H9 (cell line): ENCODE measurements around the gene TNS2. TPM values are rescaled to one million over a fixed set of nuclear protein-coding genes. Genes with fewer than 3 reads are reported as not detected.

Source experiments
- DNase-seq: peaks from one replicate; pipeline ENCODE4 v3.0.0-alpha.2; 2017
- H2AFZ ChIP-seq: one replicate; pipeline ENCODE4 v1.6.1; 2013; ENCODE audit warnings: mild to moderate bottlenecking, low read length, control low read depth, moderate library complexity
- H2AK5ac ChIP-seq: 2 replicates; pipeline ENCODE4 v1.6.1; 2013; ENCODE audit warnings: low read length, control low read depth, mixed read lengths; ENCODE audit not compliant: insufficient read length
- H2BK120ac ChIP-seq: one replicate; pipeline ENCODE4 v1.6.1; 2013; ENCODE audit warnings: low read depth, mild to moderate bottlenecking, low read length, control low read depth, inconsistent platforms; ENCODE audit not compliant: poor library complexity, severe bottlenecking
- H2BK12ac ChIP-seq: 2 replicates; pipeline ENCODE4 v1.6.1; 2013; ENCODE audit warnings: low read length, control low read depth, mixed read lengths, low read depth; ENCODE audit not compliant: insufficient read length
- H2BK15ac ChIP-seq: 2 replicates; pipeline ENCODE4 v1.6.1; 2013; ENCODE audit warnings: low read depth, low read length, control low read depth
- H2BK20ac ChIP-seq: one replicate; pipeline ENCODE4 v1.6.1; 2013; ENCODE audit warnings: low read depth, mild to moderate bottlenecking, low read length, control low read depth, inconsistent platforms; ENCODE audit not compliant: poor library complexity, severe bottlenecking
- H2BK5ac ChIP-seq: 2 replicates; pipeline ENCODE4 v1.6.1; 2013; ENCODE audit warnings: low read length, control low read depth, mixed read lengths; ENCODE audit not compliant: insufficient read length
- H3K14ac ChIP-seq: 2 replicates; pipeline ENCODE4 v1.6.1; 2013; ENCODE audit warnings: low read length, control low read depth; ENCODE audit not compliant: insufficient read depth
- H3K18ac ChIP-seq: 2 replicates; pipeline ENCODE4 v1.6.1; 2013; ENCODE audit warnings: low read depth, mild to moderate bottlenecking, mixed read lengths, low read length, control low read depth; ENCODE audit not compliant: insufficient read length
- H3K23ac ChIP-seq: 2 replicates; pipeline ENCODE4 v1.6.1; 2013; ENCODE audit warnings: low read length, control low read depth, mixed read lengths, low read depth; ENCODE audit not compliant: insufficient read length
- H3K23me2 ChIP-seq: 2 replicates; pipeline ENCODE4 v1.6.1; 2013; ENCODE audit warnings: low read depth, mild to moderate bottlenecking, mixed read lengths, low read length, control low read depth; ENCODE audit not compliant: insufficient read length, poor library complexity, severe bottlenecking
- H3K27ac ChIP-seq: 2 replicates; pipeline ENCODE4 v1.5.1; 2013; ENCODE audit warnings: low read length, control low read depth, mixed read lengths, low read depth; ENCODE audit not compliant: insufficient read length
- H3K27me3 ChIP-seq: 2 replicates; pipeline ENCODE4 v1.6.1; 2013; ENCODE audit warnings: low read length, control low read depth, inconsistent platforms; ENCODE audit not compliant: insufficient read depth
- H3K4ac ChIP-seq: 2 replicates; pipeline ENCODE4 v1.6.1; 2013; ENCODE audit warnings: low read depth, mild to moderate bottlenecking, control low read depth, inconsistent platforms, low read length, moderate library complexity
- H3K4me1 ChIP-seq: 2 replicates; pipeline ENCODE4 v1.6.1; 2013; ENCODE audit warnings: low read length, control low read depth, inconsistent platforms; ENCODE audit not compliant: insufficient read depth
- H3K4me2 ChIP-seq: 2 replicates; pipeline ENCODE4 v1.6.1; 2013; ENCODE audit warnings: low read length, control low read depth, mixed read lengths; ENCODE audit not compliant: insufficient read length, insufficient read depth
- H3K56ac ChIP-seq: 2 replicates; pipeline ENCODE4 v1.6.1; 2013; ENCODE audit warnings: low read depth, mild to moderate bottlenecking, mixed read lengths, low read length, control low read depth; ENCODE audit not compliant: insufficient read length
- H3K79me1 ChIP-seq: 2 replicates; pipeline ENCODE4 v1.6.1; 2013; ENCODE audit warnings: low read depth, mild to moderate bottlenecking, moderate library complexity, low read length, control low read depth, inconsistent platforms; ENCODE audit not compliant: insufficient read depth, poor library complexity, severe bottlenecking
- H3K79me2 ChIP-seq: 2 replicates; pipeline ENCODE4 v1.6.1; 2013; ENCODE audit warnings: low read length, control low read depth, inconsistent platforms; ENCODE audit not compliant: insufficient read depth
- H3K9ac ChIP-seq: 2 replicates; pipeline ENCODE4 v1.6.1; 2013; ENCODE audit warnings: low read length, control low read depth, mixed read lengths; ENCODE audit not compliant: insufficient read length; ENCODE audit errors: extremely low read depth
- H3K9me3 ChIP-seq: one replicate; pipeline ENCODE4 v1.6.1; 2013; ENCODE audit warnings: low read depth, low read length, inconsistent platforms; ENCODE audit not compliant: control insufficient read depth
- H3T11ph ChIP-seq: one replicate; pipeline ENCODE4 v1.6.1; 2013; ENCODE audit warnings: mild to moderate bottlenecking, low read length, control low read depth, inconsistent platforms
- H4K20me1 ChIP-seq: one replicate; pipeline ENCODE4 v1.6.1; 2013; ENCODE audit not compliant: control insufficient read depth, insufficient read length, insufficient read depth
- H4K5ac ChIP-seq: 2 replicates; pipeline ENCODE4 v1.6.1; 2013; ENCODE audit warnings: low read depth, mild to moderate bottlenecking, mixed read lengths, low read length, control low read depth; ENCODE audit not compliant: insufficient read length
- H4K8ac ChIP-seq: replicated peaks from 2 replicates; pipeline ENCODE4 v1.6.1; 2013; ENCODE audit warnings: low read length, control low read depth, mixed read lengths, low read depth; ENCODE audit not compliant: insufficient read length
- H4K91ac ChIP-seq: 2 replicates; pipeline ENCODE4 v1.6.1; 2013; ENCODE audit warnings: low read depth, mild to moderate bottlenecking, moderate library complexity, mixed read lengths, low read length, control low read depth; ENCODE audit not compliant: insufficient read length
- H3K27ac Mint-ChIP-seq, 3 experiments: 2 replicates in 2 of 3; 3 replicates in 1 of 3; pipeline ENCODE4 v1.8.0; 2020 to 2021; ENCODE audit warnings: mixed read lengths in 3 of 3, mild to moderate bottlenecking in 1 of 3, moderate library complexity in 1 of 3
- H3K27me3 Mint-ChIP-seq: 2 replicates; pipeline ENCODE4 v1.8.0; 2021; ENCODE audit warnings: low read depth, mild to moderate bottlenecking, moderate library complexity, mixed read lengths
- H3K36me3 Mint-ChIP-seq, 3 experiments: 2 replicates in 2 of 3; 3 replicates in 1 of 3; pipeline ENCODE4 v1.8.0; 2020 to 2021; ENCODE audit warnings: low read depth in 3 of 3, mixed read lengths in 3 of 3; ENCODE audit not compliant: insufficient read depth in 1 of 3
- H3K4me1 Mint-ChIP-seq, 2 experiments: 2 replicates each; pipeline ENCODE4 v1.8.0; 2020; ENCODE audit warnings: mixed read lengths in 2 of 2
- H3K4me3 Mint-ChIP-seq, 2 experiments: 2 replicates in 1 of 2; 3 replicates in 1 of 2; pipeline ENCODE4 v1.8.0; 2020 to 2021; ENCODE audit warnings: mild to moderate bottlenecking in 2 of 2, mixed read lengths in 2 of 2, moderate library complexity in 1 of 2
- H3K9me3 Mint-ChIP-seq, 2 experiments: 2 replicates in 1 of 2; 3 replicates in 1 of 2; pipeline ENCODE4 v1.8.0; 2020; ENCODE audit warnings: mild to moderate bottlenecking in 2 of 2, mixed read lengths in 2 of 2, moderate library complexity in 1 of 2
- WGBS: extraction: QIAGEN DNeasy Blood & Tissue Kit; methylation state at CpG from one replicate; pipeline ENCODE4 v1.1.7; 2013; ENCODE audit warnings: missing lambda C conversion rate, low lambda C conversion rate, mixed read lengths; ENCODE audit not compliant: insufficient read length; ENCODE audit errors: extremely low coverage; 5-methylcytosine and 5-hydroxymethylcytosine counted together
- total RNA-seq: library from RNA; stranded (reverse); gene quantifications from 2 replicates; pipeline ENCODE4 v1.2.1, GENCODE V29; 2021
- TF ChIP-seq, protein P1 (sequence below): fragments of 200-600 bp; sonication (generic); conservative IDR thresholded peaks from 3 replicates; pipeline ENCODE4 v1.8.0; 2021; ENCODE audit warnings: antibody characterized with exemption, mild to moderate bottlenecking

TNS2 gene
- total RNA-seq, 1 experiment from 2014 or later = 4.5 TPM

DNA sequence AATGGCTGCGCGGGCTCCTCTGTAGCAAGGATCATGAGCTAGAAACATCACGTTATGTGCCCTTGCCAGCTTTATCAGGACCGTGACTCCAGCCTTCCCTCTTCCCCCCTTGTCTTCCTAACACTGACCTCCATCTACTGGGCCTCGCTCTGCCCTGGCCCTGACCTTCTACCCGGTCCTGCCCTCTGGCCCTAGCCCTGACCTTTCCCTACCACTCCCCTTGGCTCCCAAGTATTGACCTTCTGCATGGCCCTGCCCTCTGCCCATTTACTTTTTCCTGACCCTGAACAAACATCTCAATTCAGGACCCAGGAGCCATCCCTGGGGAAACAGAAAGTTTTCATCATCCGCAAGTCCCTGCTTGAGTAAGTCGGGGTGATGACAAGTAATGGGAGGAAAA is 55.4 kb downstream of the TNS2 start:
- H2BK12ac ChIP-seq = no peak overlapping the region
- no peak overlapping the region for H2AK5ac ChIP-seq
- H3K56ac ChIP-seq = no peak overlapping the region
- no peaks in the 10 kb centered on the region for H3K9me3 ChIP-seq
- no peak overlapping the region for H3K18ac ChIP-seq
- H3K27me3 ChIP-seq = no peaks in the 10 kb centered on the region
- no peak overlapping the region for H3K4ac ChIP-seq
- Mint-ChIP-seq H3K27me3 (peaks cover 24% of the 10 kb centered on the region), H3K4me3 (no peak overlapping the region), H3K36me3 (peaks cover 0 to 4% (median 2%) of the 10 kb centered on the region in 3 experiments; a peak in 2 of 7 replicates), H3K9me3 (peaks cover 3 to 7% of the 10 kb centered on the region in 2 experiments; a peak in 4 of 5 replicates), H3K27ac (no peak overlapping the region; a peak in 1 of 7 replicates), H3K4me1 (peaks cover 8 to 16% of the 10 kb centered on the region in 2 experiments)
- no peak overlapping the region for H4K5ac ChIP-seq
- H3K23ac ChIP-seq = no peak overlapping the region
- H3K79me2 ChIP-seq = no peaks in the 10 kb centered on the region
- no peaks in the 10 kb centered on the region for H3K23me2 ChIP-seq
- H2AFZ ChIP-seq = no peak overlapping the region
- no peak overlapping the region for H3T11ph ChIP-seq
- H3K4me2 ChIP-seq = no peak overlapping the region
- no peak overlapping the region for H2BK120ac ChIP-seq
- no peak overlapping the region for H3K27ac ChIP-seq
- H4K91ac ChIP-seq = no peak overlapping the region
- no peak overlapping the region for H3K14ac ChIP-seq
- no peak overlapping the region for H4K8ac ChIP-seq
- no peak overlapping the region for H2BK5ac ChIP-seq
- no CpG with 5 or more reads among the region's 8 CpGs for WGBS
- H3K9ac ChIP-seq = no peak overlapping the region
- no peaks in the 10 kb centered on the region for H3K79me1 ChIP-seq
- peaks cover 2% of the 10 kb centered on the region; the same call in 1 of the 2 replicates for H3K4me1 ChIP-seq
- no peak for DNase-seq
- no peak overlapping the region for H2BK15ac ChIP-seq
- no peak overlapping the region for H2BK20ac ChIP-seq
- TF ChIP-seq, protein P1, sequence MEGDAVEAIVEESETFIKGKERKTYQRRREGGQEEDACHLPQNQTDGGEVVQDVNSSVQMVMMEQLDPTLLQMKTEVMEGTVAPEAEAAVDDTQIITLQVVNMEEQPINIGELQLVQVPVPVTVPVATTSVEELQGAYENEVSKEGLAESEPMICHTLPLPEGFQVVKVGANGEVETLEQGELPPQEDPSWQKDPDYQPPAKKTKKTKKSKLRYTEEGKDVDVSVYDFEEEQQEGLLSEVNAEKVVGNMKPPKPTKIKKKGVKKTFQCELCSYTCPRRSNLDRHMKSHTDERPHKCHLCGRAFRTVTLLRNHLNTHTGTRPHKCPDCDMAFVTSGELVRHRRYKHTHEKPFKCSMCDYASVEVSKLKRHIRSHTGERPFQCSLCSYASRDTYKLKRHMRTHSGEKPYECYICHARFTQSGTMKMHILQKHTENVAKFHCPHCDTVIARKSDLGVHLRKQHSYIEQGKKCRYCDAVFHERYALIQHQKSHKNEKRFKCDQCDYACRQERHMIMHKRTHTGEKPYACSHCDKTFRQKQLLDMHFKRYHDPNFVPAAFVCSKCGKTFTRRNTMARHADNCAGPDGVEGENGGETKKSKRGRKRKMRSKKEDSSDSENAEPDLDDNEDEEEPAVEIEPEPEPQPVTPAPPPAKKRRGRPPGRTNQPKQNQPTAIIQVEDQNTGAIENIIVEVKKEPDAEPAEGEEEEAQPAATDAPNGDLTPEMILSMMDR = no peak
- H4K20me1 ChIP-seq = no peaks in the 10 kb centered on the region
